ENCODE results near the gene FADS3.

Gene FADS3

GRCh38 chr11:61855939-61856680 is 35.2 kb downstream of the FADS3 start:
- no peak for DNase-seq (ENCODE audit: low read depth)

DNA sequence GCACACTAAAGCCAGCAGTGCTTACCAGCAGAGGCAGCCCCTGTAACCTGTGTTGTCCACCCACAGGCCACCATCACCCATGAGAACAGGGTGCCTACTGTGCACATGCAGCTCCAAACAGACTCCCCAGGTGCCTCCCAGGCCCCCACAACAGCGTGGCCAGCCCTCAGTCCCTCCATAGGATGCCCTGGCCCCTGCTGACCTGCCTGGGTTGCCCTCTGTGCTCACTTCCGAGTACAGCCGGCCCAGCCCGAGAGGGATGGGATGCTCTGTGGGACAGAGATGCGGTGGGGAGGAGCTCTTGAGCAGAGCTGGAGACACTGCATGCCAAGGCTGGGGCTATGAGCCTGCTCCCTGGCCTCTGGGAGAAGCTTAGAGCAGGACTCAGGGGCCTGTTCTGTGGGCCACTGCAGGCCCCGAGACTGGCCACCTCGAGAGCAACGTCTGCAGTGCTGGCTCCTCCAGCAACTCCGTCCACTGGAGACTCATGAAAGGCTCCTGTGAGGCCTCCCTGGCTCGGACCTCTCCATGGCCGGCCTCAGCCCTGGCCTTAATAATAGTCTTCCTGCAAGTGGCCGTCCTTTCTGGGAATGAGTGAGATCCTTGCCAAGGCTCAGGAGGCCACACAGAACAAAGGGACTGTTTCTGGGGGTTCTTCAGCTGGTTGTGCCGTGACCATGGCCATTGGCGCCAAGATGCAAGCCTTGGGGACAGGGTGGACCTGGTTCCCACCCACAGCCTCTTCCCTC is 36.2 kb downstream of the FADS3 start:
- no peak for DNase-seq (ENCODE audit: low read depth)

DNA sequence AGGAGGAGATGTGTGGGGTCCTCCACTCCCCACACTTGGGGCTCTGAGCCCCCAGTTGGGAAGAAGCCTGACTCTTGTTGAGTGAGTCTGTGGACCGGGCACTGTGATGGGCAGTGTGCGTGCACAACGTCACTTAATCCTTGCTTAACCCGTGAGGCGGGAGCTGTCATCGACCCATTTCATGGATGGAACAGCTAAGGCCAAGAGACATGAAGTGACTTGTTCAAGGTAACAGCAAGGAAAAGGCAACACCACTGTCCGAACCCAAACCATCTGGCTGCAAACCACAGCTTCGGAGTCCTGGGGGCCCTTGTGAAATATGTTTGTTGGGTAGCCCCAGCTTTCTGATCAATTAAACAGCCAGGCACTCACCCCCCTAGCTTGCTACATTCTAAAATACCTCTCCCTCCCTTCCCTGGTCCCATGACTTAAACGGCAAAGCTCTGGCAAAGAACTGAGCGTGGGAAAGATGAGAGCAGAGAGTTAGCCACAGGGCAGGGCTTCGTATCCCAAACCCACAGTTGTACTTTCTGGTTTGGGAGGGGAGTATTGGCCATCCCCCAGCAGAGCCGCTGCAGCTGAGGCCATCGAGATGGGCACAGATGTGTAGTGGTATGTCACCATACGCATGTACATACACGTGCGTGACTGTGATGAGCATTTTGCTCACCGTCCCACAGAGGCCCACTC is 37.0 kb downstream of the FADS3 start:
- no peak for DNase-seq (ENCODE audit: low read depth)

DNA sequence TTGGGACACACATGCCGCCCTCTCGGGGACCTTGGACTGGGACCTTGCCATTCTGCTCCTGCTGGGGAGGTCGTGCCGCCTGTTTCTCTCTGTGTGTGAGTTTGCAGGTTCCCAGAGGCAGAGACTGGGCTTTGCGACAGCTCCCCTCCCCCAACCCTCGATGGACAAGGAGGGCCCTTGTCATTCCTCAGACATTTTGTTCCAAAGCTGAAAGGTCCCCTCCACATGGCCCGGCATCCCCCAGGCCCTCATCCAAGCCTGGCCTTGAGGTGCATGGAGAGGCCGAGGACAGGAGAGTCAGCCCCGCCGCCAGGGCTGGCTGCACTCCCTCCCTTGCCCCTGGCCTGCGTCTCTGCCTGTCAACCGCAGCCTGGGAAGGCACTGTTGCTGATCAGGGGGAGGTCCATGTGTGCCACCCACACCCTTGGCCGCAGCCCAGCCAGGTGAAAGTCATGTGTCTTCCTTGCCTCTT is 37.6 kb downstream of the FADS3 start:
- no peak for DNase-seq (ENCODE audit: low read depth)

GRCh38 chr11:61851900-61852295 is 39.4 kb downstream of the FADS3 start:
- DNase-seq (ENCODE audit: low read depth), result no peak

- DNase-seq (ENCODE audit: low read depth), result no peak
Measured at GRCh38 chr11:61851113-61851899, 40.0 kb downstream of the FADS3 start.

- DNase-seq (ENCODE audit: low read depth), result no peak
Measured at GRCh38 chr11:61850687-61851086, 40.7 kb downstream of the FADS3 start.

DNA sequence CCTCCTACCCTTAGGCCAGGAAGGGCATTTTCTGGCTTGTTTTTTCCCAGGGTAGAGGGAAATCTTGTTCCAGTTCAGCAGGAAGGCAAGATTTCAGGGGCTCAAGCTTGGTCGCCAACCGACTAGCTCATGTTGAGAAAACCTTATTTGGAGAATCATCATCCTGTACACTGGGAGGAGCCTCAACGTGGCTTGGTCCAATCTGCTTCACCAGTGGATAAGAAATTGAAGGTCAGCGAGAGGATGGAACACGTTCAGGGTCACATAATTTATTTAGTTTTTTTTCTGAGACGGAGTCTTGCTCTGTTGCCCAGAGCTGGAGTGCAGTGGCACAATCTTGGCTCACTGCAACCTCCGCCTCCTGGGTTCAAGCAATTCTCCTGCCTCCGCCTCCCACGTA is 42.7 kb downstream of the FADS3 start:
- DNase-seq (ENCODE audit: low read depth), result no peak

DNA sequence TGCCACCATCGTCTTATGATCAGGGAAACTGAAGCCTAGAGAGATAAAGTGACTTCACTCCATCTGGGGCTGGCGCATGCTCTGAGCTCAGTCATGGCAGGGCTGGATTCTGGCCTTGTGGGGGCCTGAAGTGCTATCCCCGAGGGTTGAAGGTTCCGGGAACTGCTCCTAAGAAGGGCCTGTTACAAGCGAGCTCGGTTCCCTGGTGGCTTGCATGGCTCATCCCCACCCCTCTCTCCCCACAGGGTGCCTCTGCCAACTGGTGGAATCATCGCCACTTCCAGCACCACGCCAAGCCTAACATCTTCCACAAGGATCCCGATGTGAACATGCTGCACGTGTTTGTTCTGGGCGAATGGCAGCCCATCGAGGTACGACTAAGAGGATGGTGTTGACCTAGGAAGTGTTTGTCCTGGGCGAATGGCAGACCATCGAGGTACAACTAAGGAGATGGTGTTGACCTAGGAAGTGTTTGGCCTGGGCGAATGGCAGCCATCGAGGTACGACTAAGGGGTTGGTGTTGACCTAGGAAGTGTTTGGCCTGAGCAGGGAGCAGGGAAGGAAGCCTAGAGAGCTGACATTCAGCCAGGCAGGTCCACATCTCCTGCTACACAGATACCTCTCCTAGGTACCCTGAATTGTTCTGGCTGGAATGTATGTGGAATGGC is 43.3 kb downstream of the FADS3 start:
- DNase-seq (ENCODE audit: low read depth), result no peak

DNA sequence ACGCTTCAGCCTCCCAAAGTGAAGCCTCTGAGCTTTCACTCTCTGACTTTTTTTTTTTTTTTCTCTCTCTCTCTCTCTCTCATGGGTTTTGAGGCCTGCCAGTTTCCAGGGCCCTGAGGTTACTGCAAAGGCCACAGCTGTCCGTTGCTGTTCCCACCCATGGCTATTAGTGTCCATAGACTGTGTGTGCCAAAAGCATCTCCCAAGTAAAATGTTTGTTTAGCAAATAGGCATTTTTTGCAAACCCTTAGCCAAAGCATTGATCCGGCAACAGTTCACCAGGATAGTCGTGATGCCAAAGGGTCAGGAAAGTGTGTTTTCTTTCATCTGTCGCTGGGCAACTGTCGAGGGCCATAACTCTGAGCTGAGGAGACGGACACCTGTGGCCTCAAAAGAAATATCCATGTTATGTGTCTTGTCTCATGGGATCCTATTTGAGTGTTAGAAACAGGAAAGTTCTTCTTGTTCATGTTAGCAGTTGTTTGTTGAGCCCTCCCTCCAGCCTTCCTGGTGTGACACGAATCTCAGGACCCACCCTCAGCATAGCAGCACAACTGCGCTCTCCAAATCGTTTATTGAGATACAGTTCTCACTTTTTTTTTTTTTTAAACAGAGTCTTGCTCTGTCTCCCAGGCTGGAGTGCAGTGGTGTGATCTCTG is 44.9 kb downstream of the FADS3 start:
- DNase-seq (ENCODE audit: low read depth), result no peak

- no peak for DNase-seq (ENCODE audit: low read depth)
Measured at GRCh38 chr11:61844909-61845565, 46.3 kb downstream of the FADS3 start.

DNA sequence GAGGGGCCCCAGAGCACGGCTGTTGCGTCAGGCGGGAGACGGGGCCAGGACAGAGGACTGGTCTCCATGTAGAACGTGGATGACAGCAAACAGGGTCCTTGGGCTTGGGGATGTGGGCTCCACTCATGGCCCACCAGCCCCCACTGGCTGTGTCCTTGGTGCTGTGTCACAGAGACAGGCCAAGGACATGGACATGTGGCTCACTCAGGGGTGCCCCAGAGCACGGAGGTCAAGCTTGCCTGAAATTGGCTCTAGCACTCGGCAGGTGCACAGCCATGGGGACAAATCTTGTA is 48.9 kb downstream of the FADS3 start:
- no peak for DNase-seq (ENCODE audit: low read depth)

- no peak for DNase-seq (ENCODE audit: low read depth)
Measured at GRCh38 chr11:61841636-61842527, 49.5 kb downstream of the FADS3 start.

GRCh38 chr11:61840371-61840770 is 51.0 kb downstream of the FADS3 start:
- no peak for DNase-seq (ENCODE audit: low read depth)

DNA sequence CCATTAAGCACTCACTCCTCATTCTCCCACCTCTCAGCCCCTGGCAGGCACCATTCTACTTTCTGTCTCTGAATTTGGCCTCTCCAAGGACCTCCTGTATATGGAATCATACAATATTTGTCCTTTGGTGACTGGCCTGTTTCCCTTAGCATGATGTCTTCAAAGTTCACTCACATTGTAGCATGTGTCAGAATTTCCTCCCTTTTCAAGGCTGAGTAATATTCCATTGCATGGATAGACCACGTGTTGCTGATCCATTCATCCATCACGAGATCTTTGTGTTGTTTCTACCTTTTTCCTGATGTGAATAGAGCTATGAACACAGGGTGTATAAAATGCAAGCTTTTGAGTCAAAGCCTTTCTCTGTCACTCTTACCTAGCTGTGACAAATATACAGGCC is 51.6 kb downstream of the FADS3 start:
- DNase-seq (ENCODE audit: low read depth), result no peak

DNA sequence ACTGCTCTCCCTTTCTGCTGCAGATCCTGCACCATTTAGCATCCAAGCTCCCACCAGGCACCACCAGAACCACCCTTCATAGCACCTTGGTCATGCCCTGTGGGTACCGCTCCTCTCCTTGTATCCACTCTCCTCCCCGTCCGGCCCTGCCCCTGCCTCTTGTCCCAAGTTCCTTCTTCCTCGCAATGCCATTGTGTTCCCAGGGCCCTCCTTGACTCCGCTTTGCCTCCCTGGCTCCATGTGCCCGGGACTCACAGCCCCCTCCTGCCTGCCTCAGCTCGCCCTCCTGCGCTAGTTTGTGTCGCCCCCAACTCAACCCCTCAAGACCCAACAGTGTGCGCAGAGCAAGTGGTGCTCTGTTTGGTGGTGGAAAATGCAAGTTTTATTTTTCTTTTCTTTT is 52.4 kb downstream of the FADS3 start:
- DNase-seq (ENCODE audit: low read depth), result no peak

GRCh38 chr11:61838501-61838900 is 52.8 kb downstream of the FADS3 start:
- no peak for DNase-seq (ENCODE audit: low read depth)

- DNase-seq (ENCODE audit: low read depth), result no peak
Measured at GRCh38 chr11:61837411-61838005, 53.8 kb downstream of the FADS3 start.

GRCh38 chr11:61836193-61836592 is 55.2 kb downstream of the FADS3 start:
- DNase-seq (ENCODE audit: low read depth), result no peak

Data from activated T-cell treated with anti-CD3 and anti-CD28 coated beads for 1 hour (primary cell).